ENCODE data around the gene SLC38A10. TPM values are rescaled to one million over a fixed set of nuclear protein-coding genes. Genes with fewer than 3 reads are reported as not detected.
"Not testable (repeated sequence)": the region's sequence is repeated elsewhere in the genome, so short reads cannot be mapped to it uniquely, and the experiment has no call there.

Gene SLC38A10
- total and polyA plus RNA-seq, 8 donors = 72.8 to 190 (median 96.9) TPM

DNA sequence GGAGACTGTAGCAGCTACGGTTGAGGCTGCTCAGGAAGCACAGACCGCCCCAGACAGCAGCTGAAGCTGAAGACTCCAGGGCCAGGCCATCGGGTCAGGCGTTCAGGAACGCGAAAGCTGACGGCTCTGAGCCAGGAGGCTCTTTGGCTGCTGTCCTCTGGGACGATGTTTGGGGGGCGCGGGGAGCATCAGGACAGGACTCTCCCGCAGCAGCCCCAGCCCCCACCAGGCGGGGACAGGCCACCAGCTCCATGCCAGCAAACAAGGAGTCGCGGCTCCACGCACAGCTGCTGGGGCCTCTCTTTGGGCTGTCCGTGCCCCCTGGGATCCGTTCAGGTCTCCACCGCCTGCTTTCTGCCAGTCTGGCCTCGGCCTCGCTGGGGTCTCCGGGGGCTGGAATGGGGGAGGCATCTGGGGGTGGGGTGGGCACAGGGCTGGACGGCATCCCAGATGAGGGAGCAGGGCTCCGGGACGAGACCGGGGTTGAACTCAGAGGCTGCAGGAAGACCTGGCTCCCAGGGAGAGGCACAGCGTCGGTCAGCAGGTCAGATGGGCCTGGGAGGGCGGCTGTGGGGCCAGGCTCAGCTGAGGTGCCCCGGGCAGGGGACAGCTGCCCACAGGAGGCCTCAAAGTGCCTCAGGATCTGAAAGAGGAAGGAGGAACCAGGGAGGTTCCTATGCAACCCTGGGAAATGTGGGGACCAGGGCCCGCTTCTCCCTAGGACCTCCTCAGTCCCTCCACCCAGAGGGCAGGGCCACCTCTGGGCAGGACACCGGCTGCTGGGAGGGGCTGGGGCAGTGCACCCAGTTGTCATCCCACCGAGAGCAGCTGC is 66.1 kb downstream of the SLC38A10 start:
- no peaks in the 10 kb centered on the region for H3K9me3 ChIP-seq
- ATAC-seq (peak in 1 of 4 donors; percentile 10), DNase-seq (peak in 1 of 6 donors; percentile 72), FAIRE-seq (no peak)
- no peaks in the 10 kb centered on the region for H3K4me1 ChIP-seq
- TF ChIP-seq, protein P1, sequence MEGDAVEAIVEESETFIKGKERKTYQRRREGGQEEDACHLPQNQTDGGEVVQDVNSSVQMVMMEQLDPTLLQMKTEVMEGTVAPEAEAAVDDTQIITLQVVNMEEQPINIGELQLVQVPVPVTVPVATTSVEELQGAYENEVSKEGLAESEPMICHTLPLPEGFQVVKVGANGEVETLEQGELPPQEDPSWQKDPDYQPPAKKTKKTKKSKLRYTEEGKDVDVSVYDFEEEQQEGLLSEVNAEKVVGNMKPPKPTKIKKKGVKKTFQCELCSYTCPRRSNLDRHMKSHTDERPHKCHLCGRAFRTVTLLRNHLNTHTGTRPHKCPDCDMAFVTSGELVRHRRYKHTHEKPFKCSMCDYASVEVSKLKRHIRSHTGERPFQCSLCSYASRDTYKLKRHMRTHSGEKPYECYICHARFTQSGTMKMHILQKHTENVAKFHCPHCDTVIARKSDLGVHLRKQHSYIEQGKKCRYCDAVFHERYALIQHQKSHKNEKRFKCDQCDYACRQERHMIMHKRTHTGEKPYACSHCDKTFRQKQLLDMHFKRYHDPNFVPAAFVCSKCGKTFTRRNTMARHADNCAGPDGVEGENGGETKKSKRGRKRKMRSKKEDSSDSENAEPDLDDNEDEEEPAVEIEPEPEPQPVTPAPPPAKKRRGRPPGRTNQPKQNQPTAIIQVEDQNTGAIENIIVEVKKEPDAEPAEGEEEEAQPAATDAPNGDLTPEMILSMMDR (IDR thresholded peaks at IDR 0.05) = no peak
- 90 to 93% methylated on average over 30 to 32 of the region's 32 CpGs for WGBS, 2 donors
- no peak overlapping the region for H3K4me3 ChIP-seq
- intact Hi-C loops (cut with DNase I) = no loop called here
- no peak overlapping the region for H3K27ac ChIP-seq
- peaks cover 0 to 8% (median 0%) of the 10 kb centered on the region in 3 donors for H3K36me3 ChIP-seq
- no peaks in the 10 kb centered on the region for H3K27me3 ChIP-seq

- no peak for FAIRE-seq
Observed at GRCh38 chr17:81228420-81228819, 66.7 kb downstream of the SLC38A10 start.

GRCh38 chr17:81227630-81228029 is 67.5 kb downstream of the SLC38A10 start:
- not testable (repeated sequence) for FAIRE-seq

More at GRCh38 chr17:81228420-81228819, 66.7 kb downstream of the SLC38A10 start:
- TF ChIP-seq, protein P1 (IDR thresholded peaks at IDR 0.05) = no peak
- peak in 1 of 4 donors; percentile 49 for ATAC-seq
- WGBS, 2 donors = 81 to 85% methylated on average over 9 of the region's 9 CpGs
- no peaks in the 10 kb centered on the region for H3K27me3 ChIP-seq
- no peaks in the 10 kb centered on the region for H3K9me3 ChIP-seq
- intact Hi-C loops (cut with DNase I) = no loop called here
- peak in 2 of 6 donors; percentile 12 to 23 for DNase-seq
- peaks cover 0 to 8% (median 0%) of the 10 kb centered on the region in 3 donors for H3K36me3 ChIP-seq
- H3K4me3 ChIP-seq = no peak overlapping the region
- H3K4me1 ChIP-seq = peaks cover 0 to 3% (median 0%) of the 10 kb centered on the region in 3 donors
- H3K27ac ChIP-seq = no peak overlapping the region

DNA sequence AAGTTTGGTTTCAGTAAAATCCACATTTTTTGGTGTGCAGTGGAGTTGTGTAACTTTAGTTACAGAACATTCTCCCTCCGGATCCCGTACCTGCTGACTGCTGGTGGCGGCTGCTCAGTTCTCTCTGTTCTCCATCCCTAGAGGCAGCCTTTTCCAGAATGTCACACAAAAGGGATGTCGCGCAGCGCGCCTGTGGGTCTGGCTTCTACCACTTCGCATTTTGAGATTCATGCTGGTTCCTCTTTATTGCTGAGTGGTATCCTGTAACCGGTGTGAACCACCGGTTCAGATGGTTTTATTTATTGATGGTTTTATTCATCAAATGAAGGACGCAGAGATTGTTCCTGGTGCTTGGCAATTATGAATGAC is 71.4 kb downstream of the SLC38A10 start:
- WGBS, 2 donors = 21 to 29% methylated on average over 11 of the region's 11 CpGs
- peak overlapping the region in 2 of 4 donors; percentile 13 to 38 for H3K4me3 ChIP-seq

More at GRCh38 chr17:81227630-81228029, 67.5 kb downstream of the SLC38A10 start:
- H3K9me3 ChIP-seq; H3K27me3 ChIP-seq; intact Hi-C loops (cut with DNase I); ATAC-seq; H3K36me3 ChIP-seq; H3K27ac ChIP-seq; H3K4me1 ChIP-seq; H3K4me3 ChIP-seq; DNase-seq: not testable (repeated sequence)
- 64 to 78% methylated on average over 2 of the region's 2 CpGs for WGBS, 2 donors

More for the DNA sequence above, 71.4 kb downstream of the SLC38A10 start:
- no peaks in the 10 kb centered on the region for H3K36me3 ChIP-seq
- DNase-seq (peak in 1 of 6 donors; percentile 47), ATAC-seq (peak in 1 of 4 donors; percentile 3), FAIRE-seq (no peak)
- intact Hi-C loops (cut with DNase I) = no loop called here
- no peaks in the 10 kb centered on the region for H3K9me3 ChIP-seq
- peak overlapping the region in 1 of 4 donors; percentile 12 for H3K27ac ChIP-seq
- peaks cover 0 to 11% (median 7%) of the 10 kb centered on the region in 3 donors for H3K4me1 ChIP-seq
- TF ChIP-seq, protein P1 (IDR thresholded peaks at IDR 0.05) = no peak
- H3K27me3 ChIP-seq = no peaks in the 10 kb centered on the region
